ENCODE measurements around the gene FARS2. TPM values are rescaled to one million over a fixed set of nuclear protein-coding genes. Genes with fewer than 3 reads are reported as not detected.

FARS2 gene
- total RNA-seq, 4 donors from 2014 or later = 2.6 to 21.9 (median 15.0) TPM

GRCh38 chr6:5771211-5771610 is 509.9 kb downstream of the FARS2 start:
- no peaks in the 10 kb centered on the region for H3K27me3 ChIP-seq
- no peak for DNase-seq
- H3K4me3 ChIP-seq = no peak overlapping the region
- H3K4me1 ChIP-seq = no peaks in the 10 kb centered on the region
- H3K27ac ChIP-seq = no peak overlapping the region
- no peaks in the 10 kb centered on the region for H3K9me3 ChIP-seq
- TF ChIP-seq POLR2A (IDR thresholded peaks at IDR 0.05) (no peak), EP300 (IDR thresholded peaks at IDR 0.05; ENCODE audit: low read depth) (no peak), POLR2AphosphoS5 (IDR thresholded peaks at IDR 0.05) (no peak), CTCF (IDR thresholded peaks at IDR 0.05) (no peak)
- in situ Hi-C loops (cut with MboI; ENCODE audit: low pct_ligation_motif_present in 1 of 4, low pct_unique_long_range_greater_than_20kb in 1 of 4, low sequenced_read_pairs in 3 of 4) (no loop called here), intact Hi-C loops (cut with DNase I; ENCODE audit: low total_unique reads) (no loop called here)
- no peaks in the 10 kb centered on the region for H3K36me3 ChIP-seq
- WGBS, 2 donors (ENCODE audit: low coverage in 1 of 2) = 97 to 100% methylated on average over 4 to 7 of the region's 7 CpGs

- intact Hi-C loops (cut with DNase I; ENCODE audit: low total_unique reads) = no loop called here
- H3K27me3 ChIP-seq = no peaks in the 10 kb centered on the region
Measured at GRCh38 chr6:5771759-5772390, 510.6 kb downstream of the FARS2 start.

GRCh38 chr6:5772408-5773120 is 511.3 kb downstream of the FARS2 start:
- no peak for DNase-seq
- Histone ChIP-seq H3K27me3 (no peaks in the 10 kb centered on the region), H3K4me3 (no peak overlapping the region), H3K9me3 (no peaks in the 10 kb centered on the region), H3K27ac (no peak overlapping the region), H3K36me3 (no peaks in the 10 kb centered on the region), H3K4me1 (no peaks in the 10 kb centered on the region)
- intact Hi-C loops (cut with DNase I; ENCODE audit: low total_unique reads) (no loop called here), in situ Hi-C loops (cut with MboI; ENCODE audit: low pct_ligation_motif_present in 1 of 4, low pct_unique_long_range_greater_than_20kb in 1 of 4, low sequenced_read_pairs in 3 of 4) (no loop called here)
- WGBS, 2 donors (ENCODE audit: low coverage in 1 of 2) = 93% methylated on average over 11 of the region's 11 CpGs; no CpG with 5 or more reads in 1 of the 2 donors
- TF ChIP-seq CTCF (IDR thresholded peaks at IDR 0.05) = no peak
- TF ChIP-seq POLR2A (IDR thresholded peaks at IDR 0.05) = no peak
- no peak for TF ChIP-seq EP300 (IDR thresholded peaks at IDR 0.05; ENCODE audit: low read depth)
- no peak for TF ChIP-seq POLR2AphosphoS5 (IDR thresholded peaks at IDR 0.05)

More at GRCh38 chr6:5771759-5772390, 510.6 kb downstream of the FARS2 start:
- no peak overlapping the region for H3K4me3 ChIP-seq
- in situ Hi-C loops (cut with MboI; ENCODE audit: low pct_ligation_motif_present in 1 of 4, low pct_unique_long_range_greater_than_20kb in 1 of 4, low sequenced_read_pairs in 3 of 4) = no loop called here
- no peaks in the 10 kb centered on the region for H3K36me3 ChIP-seq
- 84% methylated on average over 6 of the region's 6 CpGs; no CpG with 5 or more reads in 1 of the 2 donors for WGBS, 2 donors (ENCODE audit: low coverage in 1 of 2)
- H3K9me3 ChIP-seq = no peaks in the 10 kb centered on the region
- no peak overlapping the region for H3K27ac ChIP-seq
- DNase-seq = no peak
- TF ChIP-seq EP300 (IDR thresholded peaks at IDR 0.05; ENCODE audit: low read depth) (no peak), POLR2A (IDR thresholded peaks at IDR 0.05) (no peak), POLR2AphosphoS5 (IDR thresholded peaks at IDR 0.05) (no peak), CTCF (IDR thresholded peaks at IDR 0.05) (no peak)
- no peaks in the 10 kb centered on the region for H3K4me1 ChIP-seq

GRCh38 chr6:5776104-5776503 is 514.8 kb downstream of the FARS2 start:
- DNase-seq = no peak
- H3K4me1 ChIP-seq = no peaks in the 10 kb centered on the region
- no peaks in the 10 kb centered on the region for H3K36me3 ChIP-seq
- H3K9me3 ChIP-seq = no peaks in the 10 kb centered on the region
- no peaks in the 10 kb centered on the region for H3K27me3 ChIP-seq
- H3K4me3 ChIP-seq = no peak overlapping the region
- in situ Hi-C loops (cut with MboI; ENCODE audit: low pct_ligation_motif_present in 1 of 4, low pct_unique_long_range_greater_than_20kb in 1 of 4, low sequenced_read_pairs in 3 of 4) (no loop called here), intact Hi-C loops (cut with DNase I; ENCODE audit: low total_unique reads) (no loop called here)
- H3K27ac ChIP-seq = no peak overlapping the region
- TF ChIP-seq EP300 (IDR thresholded peaks at IDR 0.05; ENCODE audit: low read depth) = no peak
- TF ChIP-seq POLR2AphosphoS5 (IDR thresholded peaks at IDR 0.05) = no peak
- no peak for TF ChIP-seq CTCF (IDR thresholded peaks at IDR 0.05)
- TF ChIP-seq POLR2A (IDR thresholded peaks at IDR 0.05) = no peak
- 95 to 96% methylated on average over 4 to 6 of the region's 6 CpGs for WGBS, 2 donors (ENCODE audit: low coverage in 1 of 2)

Data from transverse colon (tissue), 4 donors.